Renal cortical epithelial cell (primary cell): ENCODE results near the gene FANCC. TPM values are rescaled to one million over a fixed set of nuclear protein-coding genes. Genes with fewer than 3 reads are reported as not detected.

Experiments
- DNase-seq: peaks from one replicate; pipeline ENCODE4 v3.0.0-alpha.2; 2011; ENCODE audit warnings: low read depth
- total RNA-seq: library from RNA; depleted of rRNA; stranded (reverse); fragments of >200 nt; gene quantifications from 2 replicates; pipeline ENCODE4 v1.2.3, GENCODE V29; 2014

FANCC gene
- total RNA-seq, 1 donor from 2014 or later, result 8.6 TPM

GRCh38 chr9:95143591-95144561 lies 173.6 kb downstream of the FANCC start:
- peak; percentile 21 for DNase-seq

GRCh38 chr9:95142728-95143127 lies 174.8 kb downstream of the FANCC start:
- no peak for DNase-seq

GRCh38 chr9:95142315-95142714 lies 175.2 kb downstream of the FANCC start:
- DNase-seq, result no peak

GRCh38 chr9:95140821-95141220 lies 176.7 kb downstream of the FANCC start:
- DNase-seq, result no peak

GRCh38 chr9:95139126-95139525 lies 178.4 kb downstream of the FANCC start:
- DNase-seq, result peak; percentile 36

GRCh38 chr9:95138474-95138873 lies 179.0 kb downstream of the FANCC start:
- no peak for DNase-seq

- no peak for DNase-seq
Measured at GRCh38 chr9:95137587-95138145, 179.8 kb downstream of the FANCC start.

GRCh38 chr9:95135756-95136155 lies 181.8 kb downstream of the FANCC start:
- DNase-seq, result no peak

GRCh38 chr9:95134457-95134881 lies 183.0 kb downstream of the FANCC start:
- DNase-seq, result peak; percentile 11

- no peak for DNase-seq
Measured at GRCh38 chr9:95133325-95133705, 184.2 kb downstream of the FANCC start.

GRCh38 chr9:95132366-95133324 lies 184.9 kb downstream of the FANCC start:
- DNase-seq, result peak; percentile 41

GRCh38 chr9:95131023-95131943 lies 186.2 kb downstream of the FANCC start:
- DNase-seq, result peak; percentile 53

- DNase-seq, result no peak
Measured at GRCh38 chr9:95130484-95130883, 187.0 kb downstream of the FANCC start.

GRCh38 chr9:95129476-95130291 lies 187.8 kb downstream of the FANCC start:
- DNase-seq, result no peak

GRCh38 chr9:95128177-95128524 lies 189.4 kb downstream of the FANCC start:
- no peak for DNase-seq

- DNase-seq, result peak; percentile 38
Measured at GRCh38 chr9:95127249-95128176, 190.0 kb downstream of the FANCC start.

GRCh38 chr9:95126739-95127138 lies 190.8 kb downstream of the FANCC start:
- no peak for DNase-seq

- no peak for DNase-seq
Measured at GRCh38 chr9:95125652-95126051, 191.9 kb downstream of the FANCC start.
